ENCODE data around the gene MACROD2.

DNA sequence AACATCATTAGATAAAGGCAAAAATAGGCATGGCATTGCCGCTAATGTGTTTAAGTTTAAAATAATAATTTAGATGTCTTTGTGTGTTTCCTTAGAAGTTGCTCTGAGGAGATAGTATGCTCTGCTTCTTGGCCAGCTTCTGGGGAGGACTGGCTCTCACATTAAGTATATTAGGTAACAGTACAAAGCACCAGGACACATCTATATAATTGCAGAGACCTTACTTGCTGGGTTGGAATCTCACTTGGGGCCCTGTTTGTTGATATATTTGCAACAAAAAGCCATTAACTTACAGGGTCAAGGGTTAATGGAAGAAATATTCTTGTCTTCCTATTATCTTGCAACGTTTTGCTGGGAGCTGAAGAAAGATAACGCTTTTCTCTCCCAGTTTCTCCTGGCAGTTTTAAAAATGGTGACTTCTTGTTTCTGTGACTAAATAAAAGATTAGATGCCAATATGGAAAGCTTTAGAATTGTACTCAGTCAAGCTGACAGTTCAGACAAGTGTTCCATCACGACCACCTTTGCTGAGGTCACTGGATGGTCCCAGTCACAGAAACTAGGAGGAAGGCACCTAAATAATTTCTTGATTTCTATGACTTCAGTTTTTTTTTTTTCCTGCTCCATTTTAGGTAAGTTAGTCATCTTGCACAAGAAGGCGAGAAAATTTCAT, 804.4 kb downstream of the MACROD2 start:
- no peak for TF ChIP-seq CTCF (conservative IDR thresholded peaks at IDR 0.05 in 1 of 2, IDR thresholded peaks at IDR 0.05 in 1 of 2; ENCODE audit: extremely low read depth in 1 of 2, insufficient read depth in 1 of 2, low read depth in 1 of 2, low read length in 2 of 2)
- TF ChIP-seq EZH2 (IDR thresholded peaks at IDR 0.05; ENCODE audit: borderline replicate concordance, low read length), result no peak

Data from mammary epithelial cell (primary cell).